Esophagus squamous epithelium (tissue), 4 donors: Measurements from ENCODE around the gene PIMREG.

Experiments used
- CTCF ChIP-seq, 6 experiments: fragments of 450-650 bp in 4 of 6; fragments of 200-600 bp in 2 of 6; sonication (generic) in 2 of 6; IDR thresholded peaks; one replicate each; pipeline ENCODE4 v1.5.1; 2016 to 2019; ENCODE audit warnings: antibody characterized with exemption in 6 of 6, mild to moderate bottlenecking in 4 of 6, moderate library complexity in 4 of 6
- POLR2A ChIP-seq, 4 donors: fragments of 450-650 bp; IDR thresholded peaks; one replicate each; pipeline ENCODE4 v1.6.1; 2017; ENCODE audit warnings: antibody characterized with exemption in 4 of 4, mild to moderate bottlenecking in 4 of 4, moderate library complexity in 3 of 4

GRCh38 chr17:6497496-6498221 lies 53.4 kb downstream of the PIMREG start:
- TF ChIP-seq CTCF (IDR thresholded peaks at IDR 0.05) (no peak), POLR2A (IDR thresholded peaks at IDR 0.05) (no peak)
